GM23338 (cell line): ENCODE results near the gene PHKA2. TPM values are rescaled to one million over a fixed set of nuclear protein-coding genes. Genes with fewer than 3 reads are reported as not detected.

Experiments used
- ATAC-seq: fragments of 200-7000 bp; cut with Tn5 transposase; 3 replicates; pipeline ENCODE4 v1.9.1; 2020
- DNase-seq: peaks from one replicate; pipeline ENCODE4 v3.0.0-alpha.2; 2015; ENCODE audit warnings: low spot score
- H2AFZ ChIP-seq: fragments of 200-600 bp; sonication (generic); 2 replicates; pipeline ENCODE4 v1.8.0; 2016; ENCODE audit warnings: antibody characterized with exemption, mild to moderate bottlenecking, moderate library complexity
- H3F3A ChIP-seq: fragments of 200-600 bp; sonication (generic); replicated peaks from 2 replicates; pipeline ENCODE4 v1.8.0; 2017; ENCODE audit warnings: antibody characterized with exemption, mixed run types, low read depth
- H3K27ac ChIP-seq: fragments of 200-600 bp; sonication (generic); 2 replicates; pipeline ENCODE4 v1.6.1; 2016; ENCODE audit warnings: low read depth
- H3K27me3 ChIP-seq: fragments of 200-600 bp; sonication (generic); 2 replicates; pipeline ENCODE4 v1.8.0; 2016; ENCODE audit warnings: mild to moderate bottlenecking, mixed run types, moderate library complexity; ENCODE audit not compliant: insufficient read depth
- H3K36me3 ChIP-seq: fragments of 200-600 bp; sonication (generic); 2 replicates; pipeline ENCODE4 v1.8.0; 2016; ENCODE audit warnings: mild to moderate bottlenecking; ENCODE audit not compliant: insufficient read depth
- H3K4me1 ChIP-seq: fragments of 200-600 bp; sonication (generic); 2 replicates; pipeline ENCODE4 v1.8.0; 2016; ENCODE audit warnings: mild to moderate bottlenecking, moderate library complexity; ENCODE audit not compliant: insufficient read depth
- H3K4me2 ChIP-seq: fragments of 200-600 bp; sonication (generic); 2 replicates; pipeline ENCODE4 v1.7.1; 2017; ENCODE audit warnings: mixed run types
- H3K4me3 ChIP-seq: fragments of 200-600 bp; sonication (generic); 2 replicates; pipeline ENCODE4 v1.6.1; 2016; ENCODE audit warnings: mixed run types
- H3K79me2 ChIP-seq: fragments of 200-600 bp; sonication (generic); replicated peaks from 2 replicates; pipeline ENCODE4 v1.8.0; 2017; ENCODE audit warnings: mild to moderate bottlenecking; ENCODE audit not compliant: insufficient read depth
- H3K9me2 ChIP-seq: fragments of 200-600 bp; sonication (generic); 2 replicates; pipeline ENCODE4 v1.8.0; 2017; ENCODE audit not compliant: insufficient read depth
- H4K20me1 ChIP-seq: fragments of 200-600 bp; sonication (generic); replicated peaks from 2 replicates; pipeline ENCODE4 v1.8.0; 2017; ENCODE audit warnings: mild to moderate bottlenecking; ENCODE audit not compliant: insufficient read depth
- H3K27ac Mint-ChIP-seq: 2 replicates; pipeline ENCODE4 v1.8.0; 2020; ENCODE audit warnings: inconsistent platforms, mild to moderate bottlenecking, moderate library complexity, mixed read lengths
- H3K27me3 Mint-ChIP-seq: 3 replicates; pipeline ENCODE4 v1.8.0; 2022; ENCODE audit warnings: low read depth, mild to moderate bottlenecking, moderate library complexity, mixed read lengths, inconsistent platforms; ENCODE audit not compliant: insufficient read depth, poor library complexity
- H3K36me3 Mint-ChIP-seq: 3 replicates; pipeline ENCODE4 v1.8.0; 2021; ENCODE audit warnings: low read depth, mild to moderate bottlenecking, inconsistent platforms, moderate library complexity, mixed read lengths
- H3K4me1 Mint-ChIP-seq: 3 replicates; pipeline ENCODE4 v1.8.0; 2020; ENCODE audit warnings: mild to moderate bottlenecking, inconsistent platforms, mixed read lengths
- H3K4me3 Mint-ChIP-seq: 3 replicates; pipeline ENCODE4 v1.8.0; 2021; ENCODE audit warnings: moderate library complexity, mild to moderate bottlenecking, inconsistent platforms, mixed read lengths
- H3K9me3 Mint-ChIP-seq: 3 replicates; pipeline ENCODE4 v1.8.0; 2020; ENCODE audit warnings: moderate library complexity, mild to moderate bottlenecking, inconsistent platforms, mixed read lengths
- CREB1 ChIP-seq: fragments of 250-450 bp; sonication (Bioruptor Pico); IDR thresholded peaks from 2 replicates; pipeline ENCODE4 v1.5.0; 2020; ENCODE audit warnings: low read depth, mild to moderate bottlenecking, moderate library complexity
- EZH2 ChIP-seq: fragments of 200-600 bp; sonication (generic); IDR thresholded peaks from one replicate; pipeline ENCODE4 v1.8.0; 2017; ENCODE audit warnings: antibody characterized with exemption, mild to moderate bottlenecking, low read depth; ENCODE audit not compliant: unreplicated experiment
- EZH2phosphoT487 ChIP-seq: fragments of 200-600 bp; sonication (generic); IDR thresholded peaks from one replicate; pipeline ENCODE4 v1.8.1; 2018; ENCODE audit warnings: antibody characterized with exemption; ENCODE audit not compliant: unreplicated experiment
- JUNB ChIP-seq: IDR thresholded peaks from one replicate; pipeline ENCODE4 v1.6.1; 2016; ENCODE audit warnings: antibody characterized with exemption; ENCODE audit not compliant: unreplicated experiment
- NANOG ChIP-seq: IDR thresholded peaks from 2 replicates; pipeline ENCODE4 v1.6.1; 2016; ENCODE audit warnings: antibody characterized with exemption, borderline replicate concordance
- REST ChIP-seq: IDR thresholded peaks from one replicate; pipeline ENCODE4 v1.6.1; 2018; ENCODE audit warnings: antibody characterized with exemption; ENCODE audit not compliant: unreplicated experiment
- STAT1 ChIP-seq: IDR thresholded peaks from one replicate; pipeline ENCODE4 v1.6.1; 2016; ENCODE audit warnings: antibody characterized with exemption; ENCODE audit not compliant: unreplicated experiment
- ZNF331 ChIP-seq: fragments of 250-450 bp; sonication (Bioruptor Pico); IDR thresholded peaks from 2 replicates; pipeline ENCODE4 v1.5.0; 2020; ENCODE audit warnings: low read depth, mild to moderate bottlenecking, moderate library complexity
- polyA plus RNA-seq: library from polyadenylated mRNA; unstranded; fragments of >200 nt; fragmentation: Nextera tagmentation; extraction: Ambion mirVana; gene quantifications from 2 replicates; pipeline ENCODE4 v1.2.1, GENCODE V29; 2016
- total RNA-seq: library from RNA; depleted of rRNA; stranded (reverse); fragments of >200 nt; shearing (Covaris generic); gene quantifications from 2 replicates; pipeline ENCODE4 v1.2.3, GENCODE V29; 2014
- TF ChIP-seq, protein P1 (sequence below): fragments of 250-450 bp; sonication (Bioruptor Pico); IDR thresholded peaks from 2 replicates; pipeline ENCODE4 v1.5.0; 2020; ENCODE audit warnings: mild to moderate bottlenecking, moderate library complexity
- TF ChIP-seq, protein P2 (sequence below), 2 experiments: fragments of 200-600 bp in 1 of 2; sonication (generic) in 1 of 2; conservative IDR thresholded peaks; 2 replicates each; pipeline versions ENCODE4 v1.5.1 to v1.6.1; 2016 to 2017; ENCODE audit warnings: antibody characterized with exemption in 2 of 2, low read depth in 2 of 2, mild to moderate bottlenecking in 2 of 2, moderate library complexity in 1 of 2

The PHKA2 gene
- total and polyA plus RNA-seq, 2 experiments from 2014 or later = 8.0 to 23.9 TPM

DNA sequence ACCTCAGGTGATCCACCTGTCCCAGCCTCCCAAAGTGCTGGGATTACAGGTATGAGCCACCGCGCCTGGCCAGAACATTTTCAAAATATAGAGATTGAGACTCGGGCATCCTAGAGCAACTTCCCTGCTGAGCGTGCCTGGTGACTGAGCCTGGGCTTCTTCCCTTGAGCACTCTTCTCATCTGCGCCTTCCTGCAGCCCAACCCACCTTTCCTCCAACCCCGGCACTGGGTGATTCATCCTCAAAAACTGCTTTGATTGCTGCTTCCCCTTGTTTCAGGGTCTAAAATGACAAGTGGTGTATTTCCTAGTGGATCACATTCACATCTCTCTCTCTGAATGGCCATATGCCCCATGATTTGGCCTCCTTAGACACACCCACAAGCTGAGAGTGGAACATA is 37.8 kb downstream of the PHKA2 start:
- Histone ChIP-seq H3K4me1 (no peaks in the 10 kb centered on the region), H3K36me3 (no peaks in the 10 kb centered on the region), H3K4me3 (no peak overlapping the region), H3K79me2 (no peaks in the 10 kb centered on the region), H3F3A (no peaks in the 10 kb centered on the region), H3K4me2 (no peak overlapping the region), H2AFZ (no peak overlapping the region), H3K27me3 (no peaks in the 10 kb centered on the region), H3K9me2 (no peaks in the 10 kb centered on the region), H3K27ac (no peak overlapping the region), H4K20me1 (no peaks in the 10 kb centered on the region)
- H3K4me3 Mint-ChIP-seq = no peak overlapping the region
- no peak overlapping the region for H3K27ac Mint-ChIP-seq
- ATAC-seq (no peak), DNase-seq (no peak)
- no peaks in the 10 kb centered on the region for H3K9me3 Mint-ChIP-seq
- H3K27me3 Mint-ChIP-seq = no peaks in the 10 kb centered on the region
- TF ChIP-seq STAT1 (no peak), JUNB (no peak), ZNF331 (CRISPR knock-in tag) (no peak), EZH2phosphoT487 (no peak), NANOG (no peak), EZH2 (no peak)
- TF ChIP-seq, protein P1, sequence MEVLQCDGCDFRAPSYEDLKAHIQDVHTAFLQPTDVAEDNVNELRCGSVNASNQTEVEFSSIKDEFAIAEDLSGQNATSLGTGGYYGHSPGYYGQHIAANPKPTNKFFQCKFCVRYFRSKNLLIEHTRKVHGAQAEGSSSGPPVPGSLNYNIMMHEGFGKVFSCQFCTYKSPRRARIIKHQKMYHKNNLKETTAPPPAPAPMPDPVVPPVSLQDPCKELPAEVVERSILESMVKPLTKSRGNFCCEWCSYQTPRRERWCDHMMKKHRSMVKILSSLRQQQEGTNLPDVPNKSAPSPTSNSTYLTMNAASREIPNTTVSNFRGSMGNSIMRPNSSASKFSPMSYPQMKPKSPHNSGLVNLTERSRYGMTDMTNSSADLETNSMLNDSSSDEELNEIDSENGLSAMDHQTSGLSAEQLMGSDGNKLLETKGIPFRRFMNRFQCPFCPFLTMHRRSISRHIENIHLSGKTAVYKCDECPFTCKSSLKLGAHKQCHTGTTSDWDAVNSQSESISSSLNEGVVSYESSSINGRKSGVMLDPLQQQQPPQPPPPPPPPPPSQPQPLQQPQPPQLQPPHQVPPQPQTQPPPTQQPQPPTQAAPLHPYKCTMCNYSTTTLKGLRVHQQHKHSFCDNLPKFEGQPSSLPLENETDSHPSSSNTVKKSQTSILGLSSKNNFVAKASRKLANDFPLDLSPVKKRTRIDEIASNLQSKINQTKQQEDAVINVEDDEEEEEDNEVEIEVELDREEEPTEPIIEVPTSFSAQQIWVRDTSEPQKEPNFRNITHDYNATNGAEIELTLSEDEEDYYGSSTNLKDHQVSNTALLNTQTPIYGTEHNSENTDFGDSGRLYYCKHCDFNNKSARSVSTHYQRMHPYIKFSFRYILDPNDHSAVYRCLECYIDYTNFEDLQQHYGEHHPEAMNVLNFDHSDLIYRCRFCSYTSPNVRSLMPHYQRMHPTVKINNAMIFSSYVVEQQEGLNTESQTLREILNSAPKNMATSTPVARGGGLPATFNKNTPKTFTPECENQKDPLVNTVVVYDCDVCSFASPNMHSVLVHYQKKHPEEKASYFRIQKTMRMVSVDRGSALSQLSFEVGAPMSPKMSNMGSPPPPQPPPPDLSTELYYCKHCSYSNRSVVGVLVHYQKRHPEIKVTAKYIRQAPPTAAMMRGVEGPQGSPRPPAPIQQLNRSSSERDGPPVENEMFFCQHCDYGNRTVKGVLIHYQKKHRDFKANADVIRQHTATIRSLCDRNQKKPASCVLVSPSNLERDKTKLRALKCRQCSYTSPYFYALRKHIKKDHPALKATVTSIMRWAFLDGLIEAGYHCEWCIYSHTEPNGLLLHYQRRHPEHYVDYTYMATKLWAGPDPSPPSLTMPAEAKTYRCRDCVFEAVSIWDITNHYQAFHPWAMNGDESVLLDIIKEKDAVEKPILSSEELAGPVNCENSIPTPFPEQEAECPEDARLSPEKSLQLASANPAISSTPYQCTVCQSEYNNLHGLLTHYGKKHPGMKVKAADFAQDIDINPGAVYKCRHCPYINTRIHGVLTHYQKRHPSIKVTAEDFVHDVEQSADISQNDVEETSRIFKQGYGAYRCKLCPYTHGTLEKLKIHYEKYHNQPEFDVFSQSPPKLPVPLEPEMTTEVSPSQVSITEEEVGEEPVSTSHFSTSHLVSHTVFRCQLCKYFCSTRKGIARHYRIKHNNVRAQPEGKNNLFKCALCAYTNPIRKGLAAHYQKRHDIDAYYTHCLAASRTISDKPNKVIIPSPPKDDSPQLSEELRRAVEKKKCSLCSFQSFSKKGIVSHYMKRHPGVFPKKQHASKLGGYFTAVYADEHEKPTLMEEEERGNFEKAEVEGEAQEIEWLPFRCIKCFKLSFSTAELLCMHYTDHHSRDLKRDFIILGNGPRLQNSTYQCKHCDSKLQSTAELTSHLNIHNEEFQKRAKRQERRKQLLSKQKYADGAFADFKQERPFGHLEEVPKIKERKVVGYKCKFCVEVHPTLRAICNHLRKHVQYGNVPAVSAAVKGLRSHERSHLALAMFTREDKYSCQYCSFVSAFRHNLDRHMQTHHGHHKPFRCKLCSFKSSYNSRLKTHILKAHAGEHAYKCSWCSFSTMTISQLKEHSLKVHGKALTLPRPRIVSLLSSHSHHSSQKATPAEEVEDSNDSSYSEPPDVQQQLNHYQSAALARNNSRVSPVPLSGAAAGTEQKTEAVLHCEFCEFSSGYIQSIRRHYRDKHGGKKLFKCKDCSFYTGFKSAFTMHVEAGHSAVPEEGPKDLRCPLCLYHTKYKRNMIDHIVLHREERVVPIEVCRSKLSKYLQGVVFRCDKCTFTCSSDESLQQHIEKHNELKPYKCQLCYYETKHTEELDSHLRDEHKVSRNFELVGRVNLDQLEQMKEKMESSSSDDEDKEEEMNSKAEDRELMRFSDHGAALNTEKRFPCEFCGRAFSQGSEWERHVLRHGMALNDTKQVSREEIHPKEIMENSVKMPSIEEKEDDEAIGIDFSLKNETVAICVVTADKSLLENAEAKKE (CRISPR knock-in tag) = no peak
- H3K4me1 Mint-ChIP-seq = 0 out of 3 replicates have a peak, but pooled peaks cover under 1% of the 10 kb centered on the region
- H3K36me3 Mint-ChIP-seq = peaks cover 26% of the 10 kb centered on the region

DNA sequence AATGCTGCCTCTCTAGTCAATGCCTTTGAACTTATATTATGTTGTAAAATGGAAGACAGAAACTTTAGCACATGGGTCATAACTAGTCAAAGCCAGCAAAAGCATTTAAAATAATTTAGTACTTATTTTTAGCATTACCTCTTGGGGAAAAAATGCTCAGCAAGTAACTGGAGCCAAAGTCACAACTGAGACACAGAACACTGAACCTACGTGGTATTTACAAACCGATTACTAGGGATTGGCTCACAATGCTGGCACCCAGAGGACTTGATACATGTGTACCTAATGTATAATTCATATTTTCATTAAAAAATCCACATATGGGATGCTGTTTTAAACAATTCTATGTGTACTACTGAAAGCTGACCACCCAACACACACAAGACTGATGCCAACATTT is 38.4 kb downstream of the PHKA2 start:
- Mint-ChIP-seq H3K4me3 (no peak overlapping the region), H3K27ac (no peak overlapping the region), H3K9me3 (no peaks in the 10 kb centered on the region), H3K4me1 (no peaks in the 10 kb centered on the region), H3K36me3 (peaks cover 23% of the 10 kb centered on the region), H3K27me3 (no peaks in the 10 kb centered on the region)
- H3K36me3 ChIP-seq = no peaks in the 10 kb centered on the region
- H3F3A ChIP-seq = no peaks in the 10 kb centered on the region
- H3K27me3 ChIP-seq = no peaks in the 10 kb centered on the region
- H3K4me1 ChIP-seq = no peaks in the 10 kb centered on the region
- DNase-seq = no peak
- no peaks in the 10 kb centered on the region for H4K20me1 ChIP-seq
- H2AFZ ChIP-seq = no peak overlapping the region
- H3K4me2 ChIP-seq = no peak overlapping the region
- H3K27ac ChIP-seq = no peak overlapping the region
- ATAC-seq = no peak
- no peaks in the 10 kb centered on the region for H3K9me2 ChIP-seq
- H3K4me3 ChIP-seq = no peak overlapping the region
- H3K79me2 ChIP-seq = no peaks in the 10 kb centered on the region
- TF ChIP-seq STAT1 (no peak), CREB1 (CRISPR knock-in tag) (no peak), EZH2phosphoT487 (no peak), EZH2 (no peak), REST (no peak)
- TF ChIP-seq, protein P2, sequence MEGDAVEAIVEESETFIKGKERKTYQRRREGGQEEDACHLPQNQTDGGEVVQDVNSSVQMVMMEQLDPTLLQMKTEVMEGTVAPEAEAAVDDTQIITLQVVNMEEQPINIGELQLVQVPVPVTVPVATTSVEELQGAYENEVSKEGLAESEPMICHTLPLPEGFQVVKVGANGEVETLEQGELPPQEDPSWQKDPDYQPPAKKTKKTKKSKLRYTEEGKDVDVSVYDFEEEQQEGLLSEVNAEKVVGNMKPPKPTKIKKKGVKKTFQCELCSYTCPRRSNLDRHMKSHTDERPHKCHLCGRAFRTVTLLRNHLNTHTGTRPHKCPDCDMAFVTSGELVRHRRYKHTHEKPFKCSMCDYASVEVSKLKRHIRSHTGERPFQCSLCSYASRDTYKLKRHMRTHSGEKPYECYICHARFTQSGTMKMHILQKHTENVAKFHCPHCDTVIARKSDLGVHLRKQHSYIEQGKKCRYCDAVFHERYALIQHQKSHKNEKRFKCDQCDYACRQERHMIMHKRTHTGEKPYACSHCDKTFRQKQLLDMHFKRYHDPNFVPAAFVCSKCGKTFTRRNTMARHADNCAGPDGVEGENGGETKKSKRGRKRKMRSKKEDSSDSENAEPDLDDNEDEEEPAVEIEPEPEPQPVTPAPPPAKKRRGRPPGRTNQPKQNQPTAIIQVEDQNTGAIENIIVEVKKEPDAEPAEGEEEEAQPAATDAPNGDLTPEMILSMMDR (conservative IDR thresholded peaks at IDR 0.05; ENCODE audit: low read depth in 2 of 2) = no peak
